HG02571 (cell line): ENCODE measurements around the gene PDZD2.
A peak's percentile ranks its signal among the peaks of the same experiment; 100 is the strongest.
"Not testable (repeated sequence)": the region's sequence is repeated elsewhere in the genome, so short reads cannot be mapped to it uniquely, and the experiment has no call there.

ENCODE experiments used
- ATAC-seq: cut with Tn5 transposase; IDR thresholded peaks from one replicate; pipeline ENCODE4 v1.9.1; 2021; ENCODE audit warnings: mild to moderate bottlenecking, moderate library complexity; ENCODE audit not compliant: unreplicated experiment

PDZD2 gene

GRCh38 chr5:31996909-31997308 lies 358.0 kb downstream of the PDZD2 start:
- ATAC-seq: no peak

- no peak for ATAC-seq
Observed at GRCh38 chr5:31999470-31999869, 360.5 kb downstream of the PDZD2 start.

GRCh38 chr5:32000731-32001130 lies 361.8 kb downstream of the PDZD2 start:
- ATAC-seq: no peak

- no peak for ATAC-seq
Observed at GRCh38 chr5:32001284-32001683, 362.4 kb downstream of the PDZD2 start.

GRCh38 chr5:32001707-32002106 lies 362.8 kb downstream of the PDZD2 start:
- ATAC-seq: no peak

GRCh38 chr5:32002755-32003154 lies 363.8 kb downstream of the PDZD2 start:
- ATAC-seq: no peak

- ATAC-seq: no peak
Observed at GRCh38 chr5:32003981-32004380, 365.1 kb downstream of the PDZD2 start.

GRCh38 chr5:32004404-32004803 lies 365.5 kb downstream of the PDZD2 start:
- no peak for ATAC-seq

- ATAC-seq: no peak
Observed at GRCh38 chr5:32008746-32009145, 369.8 kb downstream of the PDZD2 start.

GRCh38 chr5:32013658-32014057 lies 374.7 kb downstream of the PDZD2 start:
- ATAC-seq: no peak

- no peak for ATAC-seq
Observed at GRCh38 chr5:32014096-32014745, 375.3 kb downstream of the PDZD2 start.

- ATAC-seq: not testable (repeated sequence)
Observed at GRCh38 chr5:32015262-32015661, 376.3 kb downstream of the PDZD2 start.

- no peak for ATAC-seq
Observed at GRCh38 chr5:32017692-32018367, 378.9 kb downstream of the PDZD2 start.

GRCh38 chr5:32018476-32019436 lies 379.8 kb downstream of the PDZD2 start:
- ATAC-seq: no peak

GRCh38 chr5:32020271-32020670 lies 381.3 kb downstream of the PDZD2 start:
- ATAC-seq: peak; percentile 62

- no peak for ATAC-seq
Observed at GRCh38 chr5:32020946-32021345, 382.0 kb downstream of the PDZD2 start.

- ATAC-seq: no peak
Observed at GRCh38 chr5:32021771-32022170, 382.8 kb downstream of the PDZD2 start.

- no peak for ATAC-seq
Observed at GRCh38 chr5:32022638-32023037, 383.7 kb downstream of the PDZD2 start.

GRCh38 chr5:32023816-32024215 lies 384.9 kb downstream of the PDZD2 start:
- no peak for ATAC-seq

GRCh38 chr5:32024751-32025150 lies 385.8 kb downstream of the PDZD2 start:
- ATAC-seq: no peak

GRCh38 chr5:32027093-32027716 lies 388.3 kb downstream of the PDZD2 start:
- ATAC-seq: no peak
